Hippocampal formation (tissue), 2 donors: Measurements from ENCODE around the gene PLD5.
"Not testable (repeated sequence)": the region's sequence is repeated elsewhere in the genome, so short reads cannot be mapped to it uniquely, and the experiment has no call there.

Source experiments
- DNase-seq, 2 donors: peaks; one replicate each; lab custom pipeline; 2025; lab: John Stamatoyannopoulos, UW

Gene PLD5

DNA sequence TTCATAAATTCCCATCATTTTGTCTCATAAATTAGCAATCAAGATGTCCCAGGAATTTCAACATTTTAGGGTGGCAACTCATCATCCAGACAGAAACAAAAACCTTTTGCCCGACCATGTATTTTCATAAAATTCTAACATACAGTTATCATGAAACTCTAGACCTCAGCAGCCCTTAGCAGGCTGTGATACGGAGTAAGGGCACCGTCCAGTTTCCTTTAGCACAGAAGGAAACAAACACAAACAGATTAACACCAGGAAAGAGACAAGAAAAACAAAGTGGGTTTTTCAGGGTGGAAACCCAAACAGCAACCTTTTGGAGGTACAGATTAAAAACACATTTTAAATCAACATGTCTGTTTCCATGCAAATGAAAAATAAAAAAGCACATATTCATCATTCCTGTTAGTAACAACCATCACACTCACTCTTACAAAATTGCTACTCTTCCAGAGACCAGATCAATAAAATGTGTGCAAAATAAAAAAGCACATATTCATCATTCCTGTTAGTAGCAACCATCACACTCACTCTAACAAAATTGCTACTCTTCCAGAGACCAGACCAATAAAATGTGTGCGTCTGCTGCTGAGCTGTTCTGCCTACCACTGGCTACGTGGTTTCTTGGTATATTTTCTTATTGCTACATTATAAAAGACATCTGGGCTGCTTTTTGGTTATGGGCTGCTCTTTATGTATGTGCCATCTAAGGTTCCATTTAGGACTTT, 241.6 kb downstream of the PLD5 start:
- not testable (repeated sequence) for DNase-seq

DNA sequence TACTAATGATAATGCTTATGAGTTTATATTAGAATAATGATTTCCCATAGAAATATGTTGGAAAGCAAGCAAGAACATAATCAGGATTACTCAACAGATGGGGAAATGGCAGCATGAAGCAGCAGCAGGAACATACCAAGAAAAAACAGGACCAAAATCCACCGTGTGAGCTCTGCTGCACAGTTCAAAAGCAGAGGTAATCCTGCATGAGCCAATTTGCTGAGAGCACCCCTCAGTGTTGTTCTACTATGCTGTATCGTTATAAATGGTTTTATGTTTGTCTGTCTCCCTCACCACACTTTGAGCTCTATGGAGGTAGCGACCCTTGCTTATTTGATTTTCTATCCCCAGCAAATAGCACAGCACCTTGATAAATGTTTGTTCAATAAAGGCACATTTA, 246.1 kb downstream of the PLD5 start:
- not testable (repeated sequence) for DNase-seq

DNA sequence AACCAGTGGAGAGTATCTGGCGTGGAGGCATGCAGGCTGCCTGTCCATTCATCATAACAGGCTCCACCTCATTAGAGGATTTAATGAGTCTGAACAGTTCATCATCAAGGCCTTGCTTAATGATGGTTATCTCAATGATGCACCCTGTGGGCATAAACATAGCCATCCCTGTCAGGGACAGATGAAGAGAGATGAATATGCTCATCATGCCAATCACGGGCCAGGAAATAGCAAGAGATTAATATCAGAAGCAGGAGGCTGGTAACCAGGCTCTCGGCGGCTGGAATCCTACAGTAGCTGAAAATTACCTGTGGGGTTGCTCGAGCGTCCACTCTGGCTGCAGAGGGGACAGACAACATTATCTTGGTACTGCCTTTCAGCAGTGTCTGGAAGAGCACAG, 247.7 kb downstream of the PLD5 start:
- DNase-seq, result not testable (repeated sequence)

DNA sequence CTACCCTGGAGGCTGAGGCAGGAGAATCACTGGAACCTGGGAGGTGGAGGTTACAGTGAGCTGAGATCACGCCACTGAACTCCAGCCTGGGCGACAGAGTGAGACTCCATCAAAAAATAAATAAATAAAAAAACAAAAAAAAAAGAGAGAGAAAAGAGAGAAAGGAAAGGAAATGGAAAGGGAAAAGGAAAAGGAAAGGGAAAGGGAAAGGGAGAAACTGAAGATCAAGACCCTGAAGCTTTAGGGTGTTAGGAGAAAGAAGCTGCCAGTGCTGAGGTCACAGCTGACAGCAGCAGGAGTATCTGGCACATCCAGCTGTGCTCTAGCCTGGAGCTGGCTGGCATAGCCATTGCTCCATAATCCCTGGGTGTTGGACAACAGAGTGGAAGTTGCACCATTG, 257.5 kb downstream of the PLD5 start:
- DNase-seq, result not testable (repeated sequence)

DNA sequence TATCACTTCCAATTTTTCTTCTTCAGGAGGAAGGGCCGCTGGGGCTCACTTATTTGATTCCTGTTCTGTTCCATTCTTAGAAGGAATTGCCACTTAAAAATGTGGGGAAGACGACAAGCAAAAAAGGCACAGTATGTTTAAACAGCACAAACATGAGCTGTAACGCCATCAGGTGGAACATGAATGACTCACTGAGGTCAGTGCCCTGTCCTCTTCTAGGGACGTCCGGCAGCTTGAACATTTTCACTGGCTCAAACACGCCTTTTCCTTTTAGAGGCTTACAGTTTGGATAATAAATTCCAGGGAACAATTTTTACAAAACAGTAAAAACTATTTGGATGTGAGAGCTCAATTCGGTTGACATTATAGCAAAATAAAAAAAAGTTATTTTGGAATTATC, 260.1 kb downstream of the PLD5 start:
- DNase-seq, result not testable (repeated sequence)

DNA sequence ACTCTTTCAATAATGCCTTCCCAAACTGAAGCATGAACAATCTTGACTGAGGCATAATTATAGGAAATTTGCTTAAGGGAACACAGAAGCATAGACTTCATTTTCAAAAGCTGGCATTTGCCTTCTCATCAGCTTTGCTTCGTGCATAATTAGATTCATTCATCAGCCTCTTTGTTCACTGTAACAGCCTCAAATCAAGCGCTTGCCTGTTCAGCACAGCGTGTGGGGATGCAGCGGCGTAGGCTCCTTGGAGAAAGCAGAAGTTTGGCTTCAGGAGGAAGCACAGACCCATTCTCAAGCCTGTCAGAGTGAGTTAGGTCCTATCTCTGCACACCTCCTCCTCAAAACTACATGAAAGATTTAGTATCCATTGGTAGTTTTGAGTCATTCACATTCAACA, 279.2 kb downstream of the PLD5 start:
- peak; percentile 36 to 75 for DNase-seq

DNA sequence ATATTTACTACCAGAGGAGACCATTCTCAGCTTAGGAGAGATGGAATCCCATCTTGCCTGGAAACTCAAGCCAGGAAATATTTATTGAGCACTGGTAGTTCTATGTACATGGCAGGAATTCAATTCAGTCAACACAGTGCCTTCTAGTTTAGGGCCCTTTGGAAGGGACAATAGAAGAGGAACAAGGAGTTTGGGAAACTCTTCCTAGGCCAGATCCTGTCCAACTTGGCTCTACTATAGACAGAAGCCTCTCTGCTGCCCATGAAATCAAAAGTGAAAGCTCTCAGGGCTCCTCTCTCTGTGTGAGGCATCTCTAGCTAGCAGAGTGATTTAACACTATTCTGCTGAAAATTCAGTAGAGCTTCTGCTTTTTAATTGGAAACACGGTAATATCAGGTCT, 281.0 kb downstream of the PLD5 start:
- peak in 1 of 2 donors; percentile 55 for DNase-seq

DNA sequence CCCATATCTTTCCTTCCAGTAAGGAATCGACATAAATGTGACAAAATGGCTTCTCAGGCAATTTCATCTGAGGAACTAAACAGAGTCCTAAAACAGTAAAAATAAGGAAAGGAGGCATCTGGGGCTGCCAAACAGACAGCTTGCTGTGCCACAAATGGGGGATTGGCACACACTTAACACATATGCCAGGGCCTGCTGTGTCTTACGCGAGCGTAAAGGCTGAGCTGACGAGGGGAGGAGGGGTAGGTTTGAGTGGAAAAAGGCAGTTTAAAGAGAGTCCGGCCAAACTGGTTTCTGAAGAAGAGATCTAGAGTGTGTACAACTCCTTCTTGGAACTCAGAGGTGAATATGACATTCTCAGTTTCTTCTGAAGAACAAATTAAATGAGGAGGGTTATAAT, 281.5 kb downstream of the PLD5 start:
- DNase-seq, result peak in 1 of 2 donors; percentile 45

DNA sequence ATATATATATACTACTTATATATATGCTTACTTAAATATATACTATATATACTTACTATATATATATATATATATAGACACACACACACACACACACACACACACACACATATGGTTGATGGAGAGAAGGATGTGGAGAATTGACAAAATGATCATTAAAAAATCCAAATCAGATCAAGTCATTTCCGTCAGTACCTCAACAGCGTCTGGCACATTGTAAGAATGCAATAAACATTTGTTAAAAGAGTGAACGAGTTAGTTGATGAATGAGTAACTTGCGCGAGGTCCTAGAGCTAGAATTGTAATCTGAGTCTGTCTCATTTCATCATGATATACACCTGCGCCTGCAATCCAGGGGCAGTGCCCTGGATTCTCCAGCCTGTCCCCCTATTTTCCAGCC, 282.6 kb downstream of the PLD5 start:
- no peak for DNase-seq

DNA sequence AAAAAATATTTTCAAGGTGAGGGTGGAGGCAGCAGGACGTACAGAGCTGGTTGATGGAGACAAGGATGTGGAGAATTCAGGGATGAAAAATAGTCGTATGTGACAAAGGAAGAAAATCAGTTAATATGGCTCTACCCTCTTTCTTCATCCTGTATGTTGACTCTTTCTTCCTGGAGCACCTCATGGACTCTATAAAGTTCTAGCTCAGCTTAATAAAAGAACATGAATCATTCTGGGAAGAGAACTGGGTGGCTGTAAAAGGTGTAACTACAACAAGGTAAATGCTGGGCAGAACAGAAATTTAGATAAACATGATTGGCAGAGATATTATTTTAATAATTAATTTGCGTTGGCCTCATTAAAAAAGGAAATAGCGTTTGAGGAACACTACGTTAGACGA, 283.8 kb downstream of the PLD5 start:
- DNase-seq, result no peak

DNA sequence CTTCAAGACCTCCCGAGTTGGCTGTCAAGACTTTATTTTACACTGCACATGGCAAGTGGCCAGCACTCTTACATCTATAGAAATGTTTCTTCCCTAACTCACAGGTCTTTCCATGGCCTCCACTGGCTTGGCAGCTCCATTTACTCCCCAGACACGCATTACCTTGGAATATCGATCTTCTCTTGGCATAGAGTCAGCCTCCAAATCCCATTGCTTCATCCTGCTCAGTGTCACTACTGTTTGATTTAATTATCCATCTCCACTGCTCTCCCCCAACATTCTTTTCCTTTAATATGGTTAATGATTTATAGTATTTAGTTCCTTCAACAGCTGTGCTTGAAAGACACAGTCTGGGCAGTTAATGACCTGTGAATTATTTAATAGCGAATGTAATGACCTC, 284.4 kb downstream of the PLD5 start:
- no peak for DNase-seq

DNA sequence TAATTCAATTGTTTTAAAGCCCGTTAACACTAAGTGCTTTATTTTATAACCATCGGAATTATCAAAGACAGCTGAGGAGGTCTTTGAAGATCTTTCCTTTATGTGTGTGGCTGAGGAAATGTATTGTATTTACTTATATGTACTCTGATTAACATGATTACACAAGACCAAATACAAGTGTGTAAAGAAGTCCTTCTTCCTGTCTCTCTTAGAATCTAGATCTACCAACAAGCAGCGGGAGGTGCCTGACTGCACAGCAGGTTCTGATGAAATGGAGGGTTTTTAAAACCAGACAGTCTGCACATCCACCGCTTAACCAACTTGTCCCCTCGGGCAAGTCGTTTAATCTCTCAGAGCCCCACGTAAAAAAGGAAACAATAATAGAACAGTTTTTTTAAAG, 285.1 kb downstream of the PLD5 start:
- DNase-seq, result no peak

DNA sequence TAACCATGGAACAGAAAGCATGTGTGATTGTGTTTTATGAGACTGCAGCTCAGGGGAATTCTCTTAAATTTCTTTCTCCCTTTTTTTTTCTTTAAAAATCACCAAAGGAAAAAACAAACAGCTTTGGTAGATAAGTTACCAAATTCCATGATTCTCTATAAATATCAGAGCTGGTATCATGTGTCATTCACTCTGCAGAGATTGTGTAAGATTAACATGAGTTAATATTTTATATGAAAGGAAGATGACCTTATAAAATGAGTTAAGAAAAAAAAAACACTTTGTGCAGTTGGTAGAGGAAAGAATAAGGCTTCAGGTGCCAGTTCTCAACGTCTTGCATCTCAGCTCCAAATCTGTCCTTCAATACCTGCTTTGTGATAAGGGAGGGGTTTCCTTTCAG, 287.4 kb downstream of the PLD5 start:
- DNase-seq, result no peak

DNA sequence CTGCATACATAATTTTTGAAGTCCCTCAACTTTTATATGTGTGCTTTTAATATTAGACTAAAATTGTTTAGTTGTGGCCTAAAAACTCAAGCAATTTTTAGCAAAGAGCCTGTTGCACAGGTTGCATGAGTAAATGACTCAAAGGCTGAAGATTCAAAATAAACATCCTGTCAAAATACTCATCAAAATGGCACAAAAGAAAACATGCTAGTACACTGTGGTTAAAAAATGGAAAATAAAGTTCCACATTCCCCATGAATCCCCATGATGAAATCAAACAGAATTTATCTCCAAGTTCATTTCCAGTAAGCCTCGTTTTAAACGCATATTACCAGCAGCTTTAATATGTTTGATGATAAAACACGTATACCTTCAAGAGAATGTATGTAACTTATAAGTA, 295.5 kb downstream of the PLD5 start:
- no peak for DNase-seq

DNA sequence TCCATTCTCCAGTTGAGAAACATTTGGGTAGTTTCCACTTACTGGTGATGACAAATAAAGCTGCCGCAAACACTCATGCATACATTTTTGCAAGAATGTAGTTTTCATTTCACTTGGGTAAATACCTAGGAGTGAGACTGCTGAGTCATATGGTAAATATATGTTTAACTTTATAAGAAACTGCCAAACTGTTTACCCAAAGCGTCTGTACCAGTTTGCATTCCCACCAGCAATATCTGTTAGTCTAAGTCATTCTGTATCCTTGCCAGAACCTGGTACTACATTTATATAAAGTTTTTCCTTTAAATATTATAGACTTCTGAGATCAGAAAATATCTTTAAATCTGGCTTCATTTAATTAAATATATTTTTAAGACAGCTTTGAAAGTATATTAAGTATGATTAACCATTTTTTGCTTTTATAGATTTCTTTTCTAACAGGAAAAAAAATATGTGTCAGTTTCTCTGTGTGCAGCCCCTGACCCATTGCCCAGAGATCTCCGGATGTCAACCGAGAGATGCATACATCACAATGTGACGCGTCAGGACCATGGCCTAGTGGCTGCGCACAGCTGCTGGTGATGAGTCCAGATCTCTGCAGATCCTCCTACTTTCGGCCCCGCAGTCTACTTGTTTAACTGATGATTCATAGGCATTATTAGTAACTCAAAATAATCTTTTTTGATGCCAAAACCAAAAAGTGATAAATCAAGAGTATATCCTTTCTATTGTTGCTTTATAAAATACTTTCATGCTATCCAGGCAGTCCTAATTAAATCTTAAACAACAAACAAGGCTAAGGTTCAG, 298.5 kb downstream of the PLD5 start:
- no peak for DNase-seq

DNA sequence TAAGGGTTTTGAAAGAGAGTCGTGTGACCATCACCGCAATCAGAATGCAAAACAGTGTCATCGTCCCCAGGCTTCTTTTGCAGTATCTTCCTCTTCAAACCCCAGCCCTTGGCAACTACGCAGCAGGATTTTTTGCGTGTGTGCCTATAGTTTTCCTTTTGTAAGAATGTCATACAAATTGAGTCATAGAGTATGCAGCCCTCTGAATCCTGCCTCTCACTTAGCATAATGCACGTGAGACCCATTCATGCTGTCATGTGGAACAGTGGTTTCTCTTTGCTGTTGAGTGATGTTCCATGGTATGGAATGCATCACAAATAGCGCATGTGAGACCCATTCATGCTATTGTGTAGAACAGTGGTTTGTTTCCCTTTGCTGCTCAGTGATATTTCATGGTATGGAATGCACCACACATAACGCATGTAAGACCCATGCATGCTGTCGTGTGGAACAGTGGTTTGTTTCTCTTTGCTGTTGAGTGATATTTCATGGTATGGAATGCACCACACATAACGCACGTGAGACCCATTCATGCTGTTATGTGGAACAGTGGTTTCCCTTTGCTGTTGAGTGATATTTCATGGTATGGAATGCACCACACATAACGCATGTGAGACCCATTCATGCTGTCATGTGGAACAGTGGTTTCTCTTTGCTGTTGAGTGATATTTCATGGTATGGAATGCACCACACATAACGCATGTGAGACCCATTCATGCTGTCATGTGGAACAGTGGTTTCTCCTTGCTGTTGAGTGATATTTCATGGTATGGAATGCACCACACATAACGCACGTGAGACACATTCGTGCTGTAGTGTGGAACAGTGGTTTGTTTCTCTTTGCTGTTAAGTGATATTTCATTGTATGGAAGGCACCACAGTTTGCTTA, 299.4 kb downstream of the PLD5 start:
- DNase-seq, result not testable (repeated sequence)

DNA sequence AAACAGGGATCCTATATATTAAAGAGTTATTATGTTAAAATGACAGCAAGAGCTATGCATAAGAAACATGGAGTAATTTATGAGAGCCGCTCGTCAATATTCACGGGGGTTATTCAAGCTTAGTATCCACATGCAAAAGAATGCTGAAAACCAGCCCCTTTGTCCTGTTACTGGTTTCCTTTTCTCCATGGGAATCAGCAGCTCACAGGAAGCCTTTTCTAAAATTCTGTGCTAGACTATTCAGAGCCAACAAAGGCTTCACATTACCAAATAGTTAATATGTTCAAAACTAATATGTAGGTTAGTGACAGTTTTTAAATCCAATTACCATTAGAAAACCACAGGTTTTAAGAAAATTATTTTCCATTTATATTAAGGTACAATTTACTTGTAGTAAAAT, 300.0 kb downstream of the PLD5 start:
- peak in 1 of 2 donors; percentile 3 for DNase-seq

DNA sequence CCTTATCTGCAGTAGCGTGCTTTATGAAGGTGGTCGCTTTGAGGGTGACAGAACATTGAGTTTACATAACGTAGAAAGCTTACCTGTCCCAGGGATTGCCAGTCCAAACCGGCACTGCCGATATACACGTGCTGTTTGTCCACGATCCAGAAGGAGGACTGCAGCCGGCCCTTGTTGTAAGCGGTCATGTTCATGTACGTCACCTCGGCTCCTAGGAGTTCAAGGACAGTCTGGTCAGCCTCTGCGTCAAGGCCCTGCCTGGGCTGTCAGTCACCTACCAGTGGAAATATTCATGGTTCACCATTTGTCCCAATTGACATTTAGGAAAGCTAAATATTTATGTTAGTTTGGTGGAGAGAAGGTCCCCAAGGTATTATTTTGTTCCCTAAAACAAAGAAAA, 304.6 kb downstream of the PLD5 start:
- no peak for DNase-seq

DNA sequence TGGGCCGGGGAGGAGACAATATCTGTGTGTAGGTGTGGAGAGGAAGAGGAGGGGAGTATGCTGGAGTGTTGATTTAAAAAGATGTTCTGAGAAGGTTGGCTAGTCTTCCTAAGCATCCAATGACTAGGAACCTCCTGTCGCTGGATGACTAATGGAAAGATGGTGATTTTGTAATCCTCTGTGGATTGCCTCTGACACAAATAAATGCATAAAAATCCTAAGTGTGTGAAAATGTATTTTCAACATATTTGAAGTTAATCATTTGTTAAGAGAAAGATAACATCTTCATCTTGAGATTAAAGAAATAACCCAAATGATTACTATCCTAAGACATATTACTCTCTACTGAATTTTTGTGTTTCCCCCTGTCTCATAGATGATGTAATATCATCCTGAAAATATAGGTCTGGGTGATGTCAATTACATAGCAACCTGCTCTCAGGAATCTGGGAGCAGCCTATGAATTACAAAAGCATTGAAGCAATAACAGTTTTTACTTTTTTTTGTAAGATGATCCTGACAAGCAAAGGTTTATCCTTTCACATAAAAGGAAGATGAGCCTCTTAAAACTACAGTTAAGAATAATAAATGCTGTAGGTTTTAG, 305.1 kb downstream of the PLD5 start:
- DNase-seq, result no peak

DNA sequence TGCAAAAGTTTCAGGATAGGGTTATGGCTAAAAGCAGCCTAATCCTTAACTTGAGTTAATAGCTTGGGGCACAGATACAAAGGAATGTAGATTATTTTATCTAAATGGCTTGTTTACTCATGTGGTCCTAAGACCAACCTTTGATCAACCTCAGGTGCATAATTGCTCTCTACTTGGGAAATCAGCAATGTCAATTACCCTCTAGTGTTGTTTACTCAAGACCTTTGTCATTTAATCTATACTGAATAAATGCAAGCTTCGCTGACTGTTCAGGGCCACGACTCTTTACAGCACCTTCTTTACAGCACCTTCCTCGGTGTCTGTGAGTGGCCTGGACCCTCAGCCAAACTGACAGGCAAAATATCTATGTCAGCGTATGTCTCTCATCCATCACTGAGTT, 308.1 kb downstream of the PLD5 start:
- DNase-seq, result no peak

DNA sequence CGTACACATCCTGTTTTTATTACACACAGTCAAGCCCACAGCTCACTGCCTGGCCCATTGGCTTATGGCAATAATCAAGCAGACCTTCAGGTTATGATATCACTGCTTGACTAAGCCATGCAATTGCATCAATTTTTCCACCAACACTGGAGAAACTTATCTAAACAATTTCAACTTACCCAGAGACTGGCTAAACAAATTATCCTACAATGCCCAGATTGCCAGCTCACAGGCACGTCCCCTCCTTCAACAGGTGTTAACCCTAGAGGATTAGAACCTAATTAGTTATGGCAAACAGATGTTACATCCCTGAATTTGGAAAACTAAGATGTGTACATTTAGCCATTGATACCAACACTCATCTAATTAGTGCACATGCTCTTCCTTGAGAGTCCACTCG, 310.0 kb downstream of the PLD5 start:
- DNase-seq, result not testable (repeated sequence)

DNA sequence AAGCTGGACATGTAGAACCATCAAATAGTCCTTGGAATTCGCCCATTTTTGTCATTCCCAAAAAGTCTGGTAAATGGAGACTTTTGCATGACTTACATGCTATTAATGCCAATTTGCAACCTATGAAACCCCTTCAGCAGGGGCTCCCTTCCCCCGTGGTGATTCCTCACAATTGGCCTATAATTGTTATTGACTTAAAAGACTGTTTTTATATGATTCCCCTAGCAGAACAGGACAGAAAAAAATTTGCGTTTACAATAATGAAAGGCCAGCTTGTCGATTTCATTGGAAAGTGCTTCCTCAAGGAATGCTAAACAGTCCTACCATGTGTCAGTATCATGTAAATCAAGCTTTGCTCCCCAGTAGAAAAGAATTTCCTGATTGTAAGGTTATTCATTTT, 311.5 kb downstream of the PLD5 start:
- not testable (repeated sequence) for DNase-seq
